OCI-LY1 (cell line): ENCODE results near the gene CIAO2A.

Source experiments
- H2AFZ ChIP-seq: fragments of 200-600 bp; sonication (generic), shearing (Covaris generic); 2 replicates; pipeline ENCODE4 v1.6.0; 2014; ENCODE audit warnings: antibody characterized with exemption, mild to moderate bottlenecking, low read length
- H3F3A ChIP-seq: fragments of 200-600 bp; sonication (generic), shearing (Covaris generic); 2 replicates; pipeline ENCODE4 v1.6.0; 2014; ENCODE audit warnings: mild to moderate bottlenecking, antibody characterized with exemption, low read length, moderate library complexity; ENCODE audit not compliant: insufficient read depth
- H3K27ac ChIP-seq: fragments of 200-600 bp; sonication (generic); 2 replicates; pipeline ENCODE4 v1.5.1; 2014; ENCODE audit warnings: low read length, mixed run types, mild to moderate bottlenecking, low read depth; ENCODE audit not compliant: poor library complexity, severe bottlenecking
- H3K27me3 ChIP-seq: fragments of 200-600 bp; sonication (generic); 2 replicates; pipeline ENCODE4 v1.6.0; 2014; ENCODE audit warnings: antibody characterized with exemption, mild to moderate bottlenecking, low read length, moderate library complexity; ENCODE audit not compliant: insufficient read depth
- H3K36me3 ChIP-seq: fragments of 200-600 bp; sonication (generic); 2 replicates; pipeline ENCODE4 v1.6.1; 2014; ENCODE audit warnings: mild to moderate bottlenecking, antibody characterized with exemption, low read length, moderate library complexity, mixed read lengths; ENCODE audit not compliant: insufficient read depth
- H3K4me1 ChIP-seq: fragments of 200-600 bp; sonication (generic); 2 replicates; pipeline ENCODE4 v1.5.1; 2014; ENCODE audit warnings: mild to moderate bottlenecking, low read length, moderate library complexity; ENCODE audit not compliant: insufficient read depth, severe bottlenecking
- H3K4me2 ChIP-seq: fragments of 200-600 bp; sonication (generic), shearing (Covaris generic); 2 replicates; pipeline ENCODE4 v1.6.1; 2014; ENCODE audit warnings: low read length
- H3K4me3 ChIP-seq: fragments of 200-600 bp; sonication (generic); 2 replicates; pipeline ENCODE4 v1.5.1; 2014; ENCODE audit warnings: low read length, low read depth, mild to moderate bottlenecking, mixed read lengths; ENCODE audit not compliant: poor library complexity, severe bottlenecking
- H3K79me2 ChIP-seq: fragments of 200-600 bp; shearing (Covaris generic); 2 replicates; pipeline ENCODE4 v1.6.1; 2016; ENCODE audit warnings: mixed run types, low read length, mixed read lengths; ENCODE audit not compliant: insufficient read depth
- H3K9ac ChIP-seq: fragments of 200-600 bp; sonication (generic), shearing (Covaris generic); 2 replicates; pipeline ENCODE4 v1.6.1; 2014; ENCODE audit warnings: mild to moderate bottlenecking, low read length, mixed read lengths
- H3K9me2 ChIP-seq: fragments of 200-600 bp; sonication (generic), shearing (Covaris generic); 2 replicates; pipeline ENCODE4 v1.6.1; 2014; ENCODE audit warnings: low read depth, mild to moderate bottlenecking, low read length, mixed read lengths
- H3K9me3 ChIP-seq: fragments of 200-600 bp; shearing (Covaris generic); 2 replicates; pipeline ENCODE4 v1.6.1; 2014; ENCODE audit warnings: low read length, mixed read lengths
- H4K20me1 ChIP-seq: fragments of 200-600 bp; sonication (generic), shearing (Covaris generic); 2 replicates; pipeline ENCODE4 v1.6.0; 2016; ENCODE audit warnings: mild to moderate bottlenecking, low read length; ENCODE audit not compliant: insufficient read depth
- EZH2 ChIP-seq: fragments of 200-600 bp; sonication (generic), shearing (Covaris generic); IDR thresholded peaks from 2 replicates; pipeline ENCODE4 v1.8.0; 2017; ENCODE audit warnings: borderline replicate concordance, mixed run types, mild to moderate bottlenecking, antibody characterized with exemption, low read length, moderate library complexity, mixed read lengths
- TF ChIP-seq, protein P1 (sequence below): fragments of 200-600 bp; sonication (generic), shearing (Covaris generic); IDR thresholded peaks from 2 replicates; pipeline ENCODE4 v1.5.1; 2017; ENCODE audit warnings: mild to moderate bottlenecking, antibody characterized with exemption, low read length, moderate library complexity, mixed read lengths

The CIAO2A gene

DNA sequence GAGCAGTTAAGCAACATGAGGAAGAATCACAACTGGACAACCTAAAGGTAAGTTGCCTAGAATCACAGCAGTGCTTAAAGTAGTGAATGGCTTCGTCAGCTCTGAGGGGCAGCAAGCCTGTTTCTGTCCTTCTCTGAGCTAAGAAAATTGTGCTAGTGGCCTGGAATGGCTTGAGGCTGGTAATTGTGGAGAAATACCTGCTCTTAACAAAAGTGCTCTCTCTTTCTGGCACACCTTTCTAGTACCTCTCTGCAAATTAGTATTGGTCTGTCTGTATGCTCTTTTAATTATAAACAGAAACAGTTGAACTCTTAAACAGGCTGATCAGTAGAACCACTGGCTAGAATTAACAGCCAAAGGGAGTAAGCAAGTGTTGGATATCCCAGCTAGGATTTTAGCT, 13.7 kb upstream of the CIAO2A start:
- Histone ChIP-seq H4K20me1 (no peaks in the 10 kb centered on the region), H3K79me2 (peaks cover 60% of the 10 kb centered on the region)

DNA sequence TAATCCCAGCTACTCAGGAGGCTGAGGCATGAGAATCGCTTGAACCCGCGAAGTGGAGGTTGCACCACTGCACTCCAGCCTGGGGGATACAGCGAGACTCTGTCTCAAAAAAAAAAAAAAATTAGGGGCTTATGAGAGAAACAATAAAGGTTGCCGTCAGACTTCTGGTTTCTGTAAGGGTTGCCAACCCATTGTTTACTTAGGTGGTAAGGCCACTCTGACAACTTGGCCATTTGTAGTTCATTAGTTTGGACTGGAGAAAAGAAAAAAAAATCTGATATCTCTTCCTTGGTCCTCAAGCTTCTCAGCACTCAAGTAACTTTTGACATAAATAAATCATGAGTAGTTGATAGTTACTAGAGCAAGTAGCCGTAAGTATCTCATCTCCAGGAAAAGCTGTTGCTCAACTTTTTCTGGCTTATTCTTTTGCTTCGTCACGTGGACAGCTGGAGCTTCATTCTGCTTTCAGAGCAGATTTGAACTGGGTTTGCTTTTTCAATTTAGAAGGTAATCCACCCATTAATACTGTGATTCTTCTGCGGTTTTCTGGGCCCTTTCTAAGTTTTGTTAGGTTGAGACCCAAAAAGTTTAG, 11.6 kb upstream of the CIAO2A start:
- no peaks in the 10 kb centered on the region for H3K9me2 ChIP-seq
- H3K9ac ChIP-seq: no peak overlapping the region
- no peaks in the 10 kb centered on the region for H3K9me3 ChIP-seq
- no peak overlapping the region for H3K4me2 ChIP-seq
- H3F3A ChIP-seq: no peaks in the 10 kb centered on the region
- H3K4me3 ChIP-seq: no peak overlapping the region
- no peak overlapping the region for H2AFZ ChIP-seq
- H3K36me3 ChIP-seq: 0 out of 2 replicates have a peak, but pooled peaks cover 10% of the 10 kb centered on the region
- TF ChIP-seq, protein P1, sequence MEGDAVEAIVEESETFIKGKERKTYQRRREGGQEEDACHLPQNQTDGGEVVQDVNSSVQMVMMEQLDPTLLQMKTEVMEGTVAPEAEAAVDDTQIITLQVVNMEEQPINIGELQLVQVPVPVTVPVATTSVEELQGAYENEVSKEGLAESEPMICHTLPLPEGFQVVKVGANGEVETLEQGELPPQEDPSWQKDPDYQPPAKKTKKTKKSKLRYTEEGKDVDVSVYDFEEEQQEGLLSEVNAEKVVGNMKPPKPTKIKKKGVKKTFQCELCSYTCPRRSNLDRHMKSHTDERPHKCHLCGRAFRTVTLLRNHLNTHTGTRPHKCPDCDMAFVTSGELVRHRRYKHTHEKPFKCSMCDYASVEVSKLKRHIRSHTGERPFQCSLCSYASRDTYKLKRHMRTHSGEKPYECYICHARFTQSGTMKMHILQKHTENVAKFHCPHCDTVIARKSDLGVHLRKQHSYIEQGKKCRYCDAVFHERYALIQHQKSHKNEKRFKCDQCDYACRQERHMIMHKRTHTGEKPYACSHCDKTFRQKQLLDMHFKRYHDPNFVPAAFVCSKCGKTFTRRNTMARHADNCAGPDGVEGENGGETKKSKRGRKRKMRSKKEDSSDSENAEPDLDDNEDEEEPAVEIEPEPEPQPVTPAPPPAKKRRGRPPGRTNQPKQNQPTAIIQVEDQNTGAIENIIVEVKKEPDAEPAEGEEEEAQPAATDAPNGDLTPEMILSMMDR: no peak
- no peak for TF ChIP-seq EZH2
- no peaks in the 10 kb centered on the region for H3K27me3 ChIP-seq
- no peaks in the 10 kb centered on the region for H3K4me1 ChIP-seq
- H4K20me1 ChIP-seq: no peaks in the 10 kb centered on the region
- H3K79me2 ChIP-seq: peaks cover 76% of the 10 kb centered on the region
- no peak overlapping the region for H3K27ac ChIP-seq

More for the DNA sequence above, 13.7 kb upstream of the CIAO2A start:
- no peak overlapping the region for H3K4me3 ChIP-seq
- no peak for TF ChIP-seq EZH2
- TF ChIP-seq, protein P1: no peak
- H3F3A ChIP-seq: no peaks in the 10 kb centered on the region
- H2AFZ ChIP-seq: no peak overlapping the region
- no peaks in the 10 kb centered on the region for H3K9me2 ChIP-seq
- H3K9ac ChIP-seq: no peak overlapping the region
- H3K36me3 ChIP-seq: peaks cover 12% of the 10 kb centered on the region; the same call in 1 of the 2 replicates
- no peak overlapping the region for H3K27ac ChIP-seq
- H3K4me2 ChIP-seq: no peak overlapping the region
- H3K9me3 ChIP-seq: no peaks in the 10 kb centered on the region
- no peaks in the 10 kb centered on the region for H3K27me3 ChIP-seq
- peaks cover 10% of the 10 kb centered on the region for H3K4me1 ChIP-seq

DNA sequence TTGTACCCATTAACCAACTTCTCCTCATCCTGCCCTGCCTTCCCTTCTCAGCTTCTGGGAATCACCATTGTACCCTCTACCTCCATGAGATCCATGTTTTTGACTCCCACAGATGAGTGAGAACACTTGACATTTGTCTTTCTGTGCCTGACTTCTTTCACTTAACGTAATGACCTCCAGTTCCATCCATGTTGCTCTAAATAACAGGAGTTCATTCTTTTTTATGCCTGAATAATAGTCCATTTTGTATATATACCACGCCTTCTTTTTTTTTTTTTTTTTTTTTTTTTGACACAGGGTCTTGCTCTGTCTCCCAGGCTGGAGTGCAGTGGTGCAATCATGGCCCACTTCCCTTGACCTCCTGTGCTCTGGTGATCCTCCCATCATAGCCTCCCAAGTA, 8.9 kb upstream of the CIAO2A start:
- H3K4me2 ChIP-seq: no peak overlapping the region
- TF ChIP-seq EZH2: no peak
- TF ChIP-seq, protein P1: no peak
- no peaks in the 10 kb centered on the region for H3F3A ChIP-seq
- no peak overlapping the region for H3K27ac ChIP-seq
- no peak overlapping the region for H3K9ac ChIP-seq
- no peaks in the 10 kb centered on the region for H3K9me2 ChIP-seq
- no peak overlapping the region for H2AFZ ChIP-seq
- 0 out of 2 replicates have a peak, but pooled peaks cover 15% of the 10 kb centered on the region for H3K36me3 ChIP-seq
- H3K79me2 ChIP-seq: peaks cover 88% of the 10 kb centered on the region
- no peak overlapping the region for H3K4me3 ChIP-seq
- H3K4me1 ChIP-seq: peaks cover 14% of the 10 kb centered on the region
- H4K20me1 ChIP-seq: no peaks in the 10 kb centered on the region
- H3K27me3 ChIP-seq: no peaks in the 10 kb centered on the region
- no peaks in the 10 kb centered on the region for H3K9me3 ChIP-seq
